Activated CD4-positive, alpha-beta T cell treated with anti-CD3 and anti-CD28 coated beads, Interleukin-2, amount 50 U/mL, for 48 hours (primary cell): ENCODE measurements around the gene PPBP.

Experiments
- DNase-seq, 2 experiments: peaks; one replicate each; pipeline ENCODE4 v3.0.0-alpha.2; 2020

PPBP gene

GRCh38 chr4:73947239-73947985, 40.6 kb downstream of the PPBP start:
- no peak for DNase-seq

- no peak for DNase-seq
Observed at GRCh38 chr4:73945674-73946449, 42.1 kb downstream of the PPBP start.

- no peak for DNase-seq
Observed at GRCh38 chr4:73945140-73945539, 42.9 kb downstream of the PPBP start.

- no peak for DNase-seq
Observed at GRCh38 chr4:73944061-73944875, 43.7 kb downstream of the PPBP start.

- DNase-seq: no peak
Observed at GRCh38 chr4:73943555-73943954, 44.4 kb downstream of the PPBP start.

- DNase-seq: no peak
Observed at GRCh38 chr4:73936969-73937368, 51.0 kb downstream of the PPBP start.
